GM19372 (cell line): Measurements from ENCODE around the gene PAX4.
"Not testable (repeated sequence)": the region's sequence is repeated elsewhere in the genome, so short reads cannot be mapped to it uniquely, and the experiment has no call there.

Source experiments
- ATAC-seq: cut with Tn5 transposase; IDR thresholded peaks from one replicate; pipeline ENCODE4 v1.9.1; 2021; ENCODE audit warnings: mild to moderate bottlenecking, low read depth, moderate library complexity; ENCODE audit not compliant: unreplicated experiment

The PAX4 gene

DNA sequence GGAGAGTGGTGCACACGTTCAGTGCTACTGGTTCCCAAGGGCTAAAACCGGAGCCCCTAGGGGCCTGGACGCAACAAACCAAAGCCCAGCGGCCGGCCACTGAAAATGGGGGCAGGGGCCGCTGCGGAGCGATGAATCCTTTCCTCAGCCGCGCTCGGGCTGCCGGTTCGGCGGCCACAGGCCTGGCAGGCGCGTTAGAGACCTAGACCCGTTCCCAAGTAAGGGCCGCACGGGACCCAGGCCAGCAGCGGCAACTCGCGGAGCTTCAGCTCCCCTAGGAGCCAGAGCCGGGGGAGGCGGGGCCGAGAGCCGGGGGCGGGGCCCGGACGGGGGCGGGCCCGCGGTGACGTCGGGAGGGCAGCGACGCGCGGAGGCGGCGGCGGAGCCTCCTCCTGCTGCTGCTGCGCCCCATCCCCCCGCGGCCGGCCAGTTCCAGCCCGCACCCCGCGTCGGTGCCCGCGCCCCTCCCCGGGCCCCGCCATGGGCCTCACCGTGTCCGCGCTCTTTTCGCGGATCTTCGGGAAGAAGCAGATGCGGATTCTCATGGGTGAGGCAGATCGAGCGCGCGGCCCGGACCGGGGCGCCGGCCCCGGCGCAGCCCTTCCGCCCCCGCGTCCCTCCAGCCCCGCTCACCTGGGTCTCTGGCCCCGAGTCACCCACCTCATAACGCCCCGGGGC is 29.8 kb downstream of the PAX4 start, which contains the start of gene ARF5:
ARF5 (plus strand) TSS at position 393 of the 678 bp plus-strand sequence; CDS start at position 481, 88 bp downstream.
- peak; percentile 76 for ATAC-seq

DNA sequence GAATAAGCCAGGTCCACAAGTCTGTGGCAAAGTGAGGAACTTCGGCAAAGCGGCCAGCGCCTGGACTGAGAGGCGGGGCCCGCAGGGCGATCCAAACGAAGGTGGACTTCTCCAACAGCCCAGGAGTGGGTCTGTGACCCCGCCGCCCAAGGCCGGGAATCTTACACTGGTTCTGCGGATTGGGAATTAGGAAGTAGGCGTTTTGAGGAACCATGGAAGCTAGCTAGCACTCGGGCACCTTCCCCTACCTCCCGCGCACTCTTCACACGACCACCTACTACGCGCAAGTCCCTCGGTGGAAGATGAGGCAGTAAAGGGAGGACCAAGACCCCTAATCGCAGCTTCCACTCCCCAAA is 30.3 kb downstream of the PAX4 start:
- ATAC-seq = no peak

DNA sequence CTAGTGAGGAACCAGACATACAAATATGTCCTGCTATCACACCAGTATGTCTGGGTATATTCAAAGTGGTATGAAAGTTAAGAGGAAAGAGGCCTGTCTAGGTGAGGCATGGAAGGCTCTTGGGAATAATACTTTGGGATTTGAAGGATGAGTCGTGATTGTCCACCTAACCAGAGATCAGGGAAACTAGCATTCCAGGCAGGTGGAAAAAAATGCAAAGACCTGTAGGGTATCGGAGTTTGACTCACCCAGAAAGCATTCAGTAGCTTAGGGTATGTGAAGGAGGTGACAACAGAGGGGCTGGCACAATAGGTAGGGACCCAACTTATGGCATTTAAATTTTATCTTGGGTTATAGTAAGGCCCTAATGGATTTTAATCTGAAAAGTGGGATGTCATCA is 31.6 kb downstream of the PAX4 start:
- no peak for ATAC-seq

DNA sequence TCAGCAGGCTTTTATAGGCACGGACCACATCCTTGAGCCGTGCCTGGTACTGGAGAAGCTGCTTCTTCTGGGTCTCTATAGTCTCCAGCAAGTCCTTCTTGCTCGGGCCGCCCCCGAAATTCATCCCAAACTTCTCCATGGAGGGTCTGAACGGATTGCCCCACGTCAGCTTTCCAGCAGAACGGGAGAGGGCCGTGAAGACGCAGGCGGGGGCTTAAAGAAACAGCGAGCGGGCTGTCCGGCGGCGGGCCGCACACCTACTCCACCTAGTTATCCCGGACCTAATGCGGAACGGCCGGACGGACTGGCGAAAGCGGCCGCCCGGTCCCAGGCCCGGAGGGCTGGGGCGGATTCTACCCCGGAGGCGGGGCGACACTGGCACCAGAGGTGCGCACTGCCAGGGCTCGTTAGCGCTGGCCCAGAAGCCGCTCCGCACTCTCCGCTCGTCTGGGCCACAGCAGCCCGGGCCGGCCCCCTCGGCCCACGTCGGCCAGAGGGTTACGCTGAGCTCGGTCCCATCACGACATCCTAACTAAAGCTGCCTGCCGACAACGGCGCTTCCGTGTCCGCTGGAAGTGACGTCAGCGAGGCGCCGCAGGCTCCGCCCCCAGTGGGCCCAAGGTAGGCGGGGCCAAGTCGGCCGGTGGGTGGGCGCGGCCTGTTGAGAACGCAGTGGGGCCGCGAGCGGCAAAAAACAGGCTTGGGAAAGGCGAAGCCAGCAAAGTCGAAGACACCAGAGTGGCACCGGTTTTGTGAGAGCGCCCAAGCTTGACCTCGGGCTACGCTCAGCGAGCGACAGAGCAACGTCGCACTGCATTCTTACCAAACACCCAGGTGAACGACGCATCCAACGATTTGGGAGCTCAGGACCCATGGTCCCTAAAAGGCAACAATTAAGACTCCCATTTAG is 32.6 kb downstream of the PAX4 start, which contains the start of gene GCC1:
GCC1 (minus strand) TSS at position 553 of the 910 bp plus-strand sequence; CDS start at position 139, 414 bp downstream.
- ATAC-seq = peak; percentile 65

DNA sequence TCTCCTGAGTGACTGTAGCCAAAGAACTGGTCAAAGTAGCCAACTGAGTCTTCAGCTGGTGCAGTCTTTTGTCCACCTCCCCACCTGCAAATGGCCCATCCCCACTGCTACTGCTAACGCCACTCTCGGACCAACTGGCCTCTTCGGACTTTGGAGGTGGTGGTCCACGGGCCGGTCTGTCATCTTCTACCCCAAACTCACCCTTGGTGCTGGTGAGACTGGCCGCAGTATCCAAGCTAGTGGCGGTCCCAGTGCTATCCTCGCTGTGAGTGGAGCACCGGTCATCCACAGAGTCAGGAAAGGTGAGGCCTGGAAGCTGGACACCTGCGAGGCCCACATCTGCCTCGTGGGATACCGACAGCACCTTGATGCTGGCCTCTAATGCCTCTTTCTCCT is 33.3 kb downstream of the PAX4 start:
- ATAC-seq = no peak

DNA sequence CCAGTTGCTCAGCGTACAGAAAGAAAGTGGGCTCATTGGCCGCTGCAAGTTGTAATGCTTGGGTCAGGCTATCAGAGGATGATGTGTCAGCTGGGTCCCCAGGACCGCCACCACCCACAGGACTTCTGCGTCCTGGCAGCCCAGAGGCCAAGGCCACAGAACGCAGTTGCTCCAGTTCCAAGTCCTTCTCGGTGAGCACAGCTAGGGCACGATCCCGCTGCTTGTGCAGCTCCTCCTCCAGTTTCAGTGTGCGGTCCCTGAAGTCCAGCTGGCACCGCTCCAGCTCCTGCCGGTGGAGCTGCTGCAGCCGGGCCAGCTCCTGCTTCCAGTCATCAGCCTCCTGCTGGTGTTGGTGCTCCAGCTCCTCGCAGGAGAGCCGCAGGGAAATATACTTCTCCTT is 35.6 kb downstream of the PAX4 start:
- ATAC-seq = no peak

DNA sequence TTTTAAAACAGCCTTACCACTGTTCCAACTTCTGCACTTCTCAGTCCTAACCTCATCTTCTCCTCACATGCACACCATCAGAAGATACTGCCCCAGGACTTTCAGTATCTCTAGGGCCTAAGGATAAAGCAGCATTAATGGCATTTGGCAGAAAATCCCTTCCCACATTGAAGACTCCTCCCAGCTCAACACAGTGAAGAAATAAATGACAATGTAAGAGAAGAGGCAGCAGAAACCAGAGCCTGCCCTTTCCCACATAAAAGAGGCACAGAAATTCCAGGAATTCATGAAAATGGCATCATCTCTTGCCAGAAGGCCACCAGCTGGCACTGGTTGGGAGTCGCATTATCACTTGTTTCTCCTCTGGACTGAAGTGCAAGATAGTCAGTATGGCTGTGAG is 36.2 kb downstream of the PAX4 start:
- ATAC-seq = no peak

DNA sequence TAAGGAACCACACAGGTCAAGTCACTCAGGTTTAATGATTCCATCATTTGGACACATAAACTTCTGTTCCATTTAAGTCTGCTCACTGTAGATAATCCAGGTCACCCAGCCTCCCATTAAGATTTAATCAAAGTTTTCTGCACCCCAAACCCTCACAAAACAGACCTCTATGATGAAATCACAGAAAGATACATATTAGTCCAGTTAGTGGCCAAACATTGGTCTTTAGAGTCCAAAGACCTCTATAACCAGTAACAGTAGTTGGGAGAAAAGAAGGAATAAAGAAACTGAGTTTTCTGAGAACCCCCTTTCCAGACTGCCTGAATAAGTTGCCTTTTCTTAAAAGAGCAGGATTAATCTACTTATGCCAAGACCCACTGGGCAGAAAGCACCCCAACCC is 37.3 kb downstream of the PAX4 start:
- ATAC-seq = no peak

DNA sequence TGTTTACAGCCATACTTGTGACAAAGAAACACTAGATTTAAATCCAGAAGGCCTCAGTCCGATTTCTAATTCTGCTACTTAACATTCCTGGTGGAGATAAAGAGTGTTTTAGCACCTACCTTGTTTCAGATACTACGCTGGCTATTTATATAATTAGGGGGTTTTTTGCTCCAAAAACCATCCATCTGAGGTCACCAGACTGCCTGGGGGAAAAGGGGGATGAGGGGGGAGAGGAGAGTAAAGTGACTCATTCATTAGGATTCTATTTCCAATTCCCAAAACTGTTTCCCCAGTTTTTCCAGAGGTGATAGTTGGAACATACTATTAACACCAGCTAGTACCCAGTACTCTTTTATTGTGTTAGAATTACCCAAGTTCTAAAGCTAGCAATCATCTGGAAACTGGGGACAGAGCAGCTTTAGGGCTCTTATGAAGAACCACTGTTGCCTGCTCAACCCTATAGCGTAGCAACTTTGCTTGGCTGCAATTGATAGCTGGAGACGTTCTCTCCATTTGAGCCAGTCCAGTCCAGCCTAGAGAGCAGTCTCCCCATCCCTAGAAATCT is 39.1 kb downstream of the PAX4 start:
- ATAC-seq = no peak

DNA sequence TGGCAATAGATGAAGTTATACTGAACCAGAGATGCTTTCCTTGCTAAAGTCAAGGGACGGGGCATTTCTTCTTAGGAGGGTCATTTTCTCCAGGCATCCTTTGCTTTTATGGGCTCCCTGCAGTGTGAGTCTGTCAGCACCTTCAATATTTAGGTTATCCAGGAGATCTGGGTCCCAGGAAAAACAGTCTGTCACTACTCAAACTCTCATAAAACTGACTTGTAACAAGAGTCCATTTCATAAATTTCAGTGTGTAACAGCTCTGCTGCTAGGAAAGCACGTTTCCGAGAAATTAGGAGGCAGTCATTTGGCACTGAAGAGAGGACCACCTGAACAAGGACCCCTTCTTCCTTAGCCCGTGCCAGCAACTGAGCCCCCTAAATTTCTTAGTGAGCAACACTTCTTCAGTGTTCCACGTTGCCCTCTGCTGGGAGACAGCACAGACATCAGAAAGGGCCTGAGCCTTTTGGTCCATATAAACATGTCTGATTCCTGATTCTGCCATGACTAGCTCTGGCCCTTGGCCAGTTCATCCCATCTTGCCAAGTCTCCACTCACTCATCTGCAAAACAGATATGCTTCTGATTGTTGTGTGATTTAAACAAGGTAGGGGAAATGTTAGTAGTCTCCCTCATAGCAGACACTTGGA is 39.8 kb downstream of the PAX4 start:
- no peak for ATAC-seq

DNA sequence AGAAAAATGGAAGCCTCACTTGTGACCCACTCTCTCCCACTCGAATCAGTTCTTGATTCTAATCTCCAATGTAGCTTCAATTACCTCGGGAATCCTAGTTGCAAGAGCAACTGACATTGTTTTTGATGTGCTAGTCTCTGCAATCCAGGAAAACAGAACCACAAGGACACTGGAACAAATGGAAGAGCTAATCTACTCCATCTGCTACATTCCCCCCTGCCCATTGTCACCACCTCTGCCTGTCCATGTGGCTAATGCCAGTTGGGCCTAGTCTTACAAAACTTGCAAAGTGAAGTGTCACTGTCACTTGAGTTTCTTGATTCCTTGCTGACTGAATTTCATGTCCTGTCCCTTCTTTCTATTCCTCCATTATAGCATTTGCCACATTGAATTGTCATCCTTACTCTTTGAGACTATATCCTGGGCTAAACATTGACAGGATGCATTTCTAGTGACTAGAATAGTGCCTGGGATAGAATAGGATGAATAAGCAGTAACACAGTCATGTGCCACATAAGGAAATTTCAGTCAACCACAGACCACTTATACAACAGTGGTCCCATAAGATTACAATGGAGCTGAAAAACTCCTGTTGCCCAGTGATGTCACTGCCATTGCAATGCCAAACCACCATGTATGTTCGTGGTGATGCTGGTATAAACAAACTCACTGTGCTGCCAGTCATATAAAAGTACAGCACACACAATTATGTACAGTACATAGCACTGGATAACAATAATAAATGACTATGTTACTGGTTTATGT is 46.0 kb downstream of the PAX4 start:
- ATAC-seq = no peak

DNA sequence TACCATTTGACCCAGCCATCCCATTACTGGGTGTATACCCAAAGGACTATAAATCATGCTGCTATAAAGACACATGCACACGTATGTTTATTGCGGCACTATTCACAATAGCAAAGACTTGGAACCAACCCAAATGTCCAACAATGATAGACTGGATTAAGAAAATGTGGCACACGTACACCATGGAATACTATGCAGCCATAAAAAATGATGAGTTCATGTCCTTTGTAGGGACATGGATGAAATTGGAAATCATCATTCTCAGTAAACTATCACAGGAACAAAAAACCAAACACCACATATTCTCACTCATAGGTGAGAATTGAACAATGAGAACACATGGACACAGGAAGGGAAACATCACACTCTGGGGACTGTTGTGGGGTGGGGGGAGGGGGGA is 49.9 kb downstream of the PAX4 start:
- not testable (repeated sequence) for ATAC-seq

DNA sequence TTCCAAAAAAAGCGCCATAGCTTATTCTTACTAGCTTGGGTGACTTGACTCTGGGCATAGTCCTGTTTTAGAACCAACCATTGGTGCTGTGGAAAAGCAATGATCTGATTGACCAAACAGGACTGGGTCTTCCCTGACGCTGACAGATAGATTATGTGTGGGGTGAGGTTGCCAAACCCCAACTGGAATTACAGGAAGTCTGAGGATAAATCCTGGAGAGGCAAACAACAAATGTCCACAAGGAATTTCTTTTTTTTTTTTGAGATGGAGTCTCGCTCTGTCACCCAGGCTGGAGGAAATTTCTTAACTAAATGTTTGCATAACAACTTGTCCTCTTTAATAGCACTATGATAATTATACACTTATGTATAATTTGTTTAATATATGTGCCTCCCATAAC is 51.7 kb downstream of the PAX4 start:
- no peak for ATAC-seq
